ENCODE results near the gene RPRD2.

RPRD2 gene

GRCh38 chr1:150376110-150376509 is 12.2 kb downstream of the RPRD2 start:
- no peak for DNase-seq (ENCODE audit: extremely low read depth, low read depth)
- TF ChIP-seq CTCF (IDR thresholded peaks at IDR 0.05; ENCODE audit: low read depth, low read length) = no peak

GRCh38 chr1:150383631-150384324 is 19.8 kb downstream of the RPRD2 start:
- DNase-seq (ENCODE audit: extremely low read depth, low read depth) = no peak
- TF ChIP-seq CTCF (IDR thresholded peaks at IDR 0.05; ENCODE audit: low read depth, low read length) = no peak

GRCh38 chr1:150385537-150386445 is 21.8 kb downstream of the RPRD2 start:
- DNase-seq (ENCODE audit: extremely low read depth, low read depth) = no peak
- no peak for TF ChIP-seq CTCF (IDR thresholded peaks at IDR 0.05; ENCODE audit: low read depth, low read length)

GRCh38 chr1:150386592-150386991 is 22.6 kb downstream of the RPRD2 start:
- DNase-seq (ENCODE audit: extremely low read depth, low read depth) = no peak
- no peak for TF ChIP-seq CTCF (IDR thresholded peaks at IDR 0.05; ENCODE audit: low read depth, low read length)

- no peak for TF ChIP-seq CTCF (IDR thresholded peaks at IDR 0.05; ENCODE audit: low read depth, low read length)
- no peak for DNase-seq (ENCODE audit: extremely low read depth, low read depth)
These were observed 23.3 kb downstream of the RPRD2 start for GRCh38 chr1:150387200-150387599.

- DNase-seq (ENCODE audit: extremely low read depth, low read depth) = no peak
- no peak for TF ChIP-seq CTCF (IDR thresholded peaks at IDR 0.05; ENCODE audit: low read depth, low read length)
These were observed 24.3 kb downstream of the RPRD2 start for GRCh38 chr1:150388241-150388640.

- no peak for DNase-seq (ENCODE audit: extremely low read depth, low read depth)
- no peak for TF ChIP-seq CTCF (IDR thresholded peaks at IDR 0.05; ENCODE audit: low read depth, low read length)
These were observed 25.7 kb downstream of the RPRD2 start for GRCh38 chr1:150389650-150390049.
